ENCODE data around the gene CES5A. TPM values are rescaled to one million over a fixed set of nuclear protein-coding genes. Genes with fewer than 3 reads are reported as not detected.
"Not testable (repeated sequence)": the region's sequence is repeated elsewhere in the genome, so short reads cannot be mapped to it uniquely, and the experiment has no call there.

Gene CES5A
- total RNA-seq, 1 donor: not detected

DNA sequence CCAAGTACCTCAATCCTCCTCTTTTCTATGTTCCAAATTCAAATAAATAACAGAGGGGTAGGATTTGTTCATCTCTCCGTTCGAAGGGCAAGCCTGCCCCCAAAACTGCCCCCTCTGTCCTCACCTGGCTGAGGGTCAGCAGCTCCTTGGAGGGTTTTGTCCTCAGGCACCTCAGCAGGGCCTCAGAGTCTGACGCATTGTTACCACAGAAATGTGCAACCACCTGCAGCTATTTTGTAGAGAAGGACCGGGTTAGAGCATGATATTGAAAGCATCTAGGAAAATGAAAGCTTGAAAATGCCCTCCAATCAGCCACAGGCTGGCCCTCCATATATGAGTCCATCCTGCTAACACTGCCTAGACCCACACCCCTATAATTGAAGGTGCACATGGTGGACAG lies 13.9 kb downstream of the CES5A start:
- TF ChIP-seq, protein P1, sequence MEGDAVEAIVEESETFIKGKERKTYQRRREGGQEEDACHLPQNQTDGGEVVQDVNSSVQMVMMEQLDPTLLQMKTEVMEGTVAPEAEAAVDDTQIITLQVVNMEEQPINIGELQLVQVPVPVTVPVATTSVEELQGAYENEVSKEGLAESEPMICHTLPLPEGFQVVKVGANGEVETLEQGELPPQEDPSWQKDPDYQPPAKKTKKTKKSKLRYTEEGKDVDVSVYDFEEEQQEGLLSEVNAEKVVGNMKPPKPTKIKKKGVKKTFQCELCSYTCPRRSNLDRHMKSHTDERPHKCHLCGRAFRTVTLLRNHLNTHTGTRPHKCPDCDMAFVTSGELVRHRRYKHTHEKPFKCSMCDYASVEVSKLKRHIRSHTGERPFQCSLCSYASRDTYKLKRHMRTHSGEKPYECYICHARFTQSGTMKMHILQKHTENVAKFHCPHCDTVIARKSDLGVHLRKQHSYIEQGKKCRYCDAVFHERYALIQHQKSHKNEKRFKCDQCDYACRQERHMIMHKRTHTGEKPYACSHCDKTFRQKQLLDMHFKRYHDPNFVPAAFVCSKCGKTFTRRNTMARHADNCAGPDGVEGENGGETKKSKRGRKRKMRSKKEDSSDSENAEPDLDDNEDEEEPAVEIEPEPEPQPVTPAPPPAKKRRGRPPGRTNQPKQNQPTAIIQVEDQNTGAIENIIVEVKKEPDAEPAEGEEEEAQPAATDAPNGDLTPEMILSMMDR (IDR thresholded peaks at IDR 0.05; ENCODE audit: insufficient read depth, low read depth, low read length): no peak
- DNase-seq (ENCODE audit: low read depth): no peak

GRCh38 chr16:55857650-55858049 lies 17.5 kb downstream of the CES5A start:
- H3K4me3 ChIP-seq (ENCODE audit: low read depth, low read length); DNase-seq (ENCODE audit: low read depth): not testable (repeated sequence)

More for the DNA sequence above, 13.9 kb downstream of the CES5A start:
- H3K4me3 ChIP-seq (ENCODE audit: low read depth, low read length): no peak overlapping the region

DNA sequence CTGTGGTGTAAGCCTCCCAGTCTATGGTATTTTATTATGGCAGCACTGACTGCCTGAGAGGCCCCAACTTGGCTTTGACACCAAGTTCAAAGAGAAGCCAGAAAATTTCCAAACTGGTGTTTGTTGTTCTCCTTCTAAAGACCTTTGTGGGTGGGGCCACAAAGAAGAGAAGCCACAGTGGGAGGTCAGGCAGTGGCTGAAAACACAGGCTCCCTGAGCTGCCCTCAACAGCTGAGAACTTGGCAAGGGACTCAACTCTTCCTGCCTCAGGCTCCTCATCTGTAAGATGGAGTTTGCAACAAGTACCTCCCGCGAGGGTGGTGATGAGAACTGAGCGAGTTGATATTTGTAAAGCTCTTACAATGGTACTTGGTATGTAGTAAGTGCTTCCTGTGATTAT lies 18.2 kb downstream of the CES5A start:
- DNase-seq (ENCODE audit: low read depth): no peak

GRCh38 chr16:55853114-55853513 lies 22.1 kb downstream of the CES5A start:
- TF ChIP-seq, protein P1 (IDR thresholded peaks at IDR 0.05; ENCODE audit: insufficient read depth, low read depth, low read length): no peak
- H3K4me3 ChIP-seq (ENCODE audit: low read depth, low read length): no peak overlapping the region
- DNase-seq (ENCODE audit: low read depth): no peak

More for the DNA sequence above, 18.2 kb downstream of the CES5A start:
- no peak overlapping the region for H3K4me3 ChIP-seq (ENCODE audit: low read depth, low read length)
- TF ChIP-seq, protein P1 (IDR thresholded peaks at IDR 0.05; ENCODE audit: insufficient read depth, low read depth, low read length): no peak

- TF ChIP-seq, protein P1 (IDR thresholded peaks at IDR 0.05; ENCODE audit: insufficient read depth, low read depth, low read length): no peak
- no peak for DNase-seq (ENCODE audit: low read depth)
- no peak overlapping the region for H3K4me3 ChIP-seq (ENCODE audit: low read depth, low read length)
Measured at GRCh38 chr16:55849536-55849935, 25.6 kb downstream of the CES5A start.

- DNase-seq (ENCODE audit: low read depth): no peak
- no peak overlapping the region for H3K4me3 ChIP-seq (ENCODE audit: low read depth, low read length)
- TF ChIP-seq, protein P1 (IDR thresholded peaks at IDR 0.05; ENCODE audit: insufficient read depth, low read depth, low read length): no peak
Measured at GRCh38 chr16:55846598-55847346, 28.4 kb downstream of the CES5A start.

DNA sequence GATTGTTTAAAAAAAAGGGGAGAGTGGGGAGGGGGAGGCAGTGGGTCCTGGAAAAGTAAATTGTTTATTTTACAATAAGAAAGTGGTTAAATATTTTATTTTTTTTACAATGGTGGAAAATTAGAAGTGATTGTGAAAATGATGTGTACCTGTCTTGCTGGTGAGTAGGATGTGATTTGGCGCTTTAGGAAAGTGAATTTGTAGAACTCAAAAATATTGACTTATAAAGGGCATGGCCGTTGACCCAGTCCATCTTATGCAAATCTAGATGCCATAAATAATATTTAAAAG lies 32.1 kb downstream of the CES5A start:
- DNase-seq (ENCODE audit: low read depth): no peak
- TF ChIP-seq, protein P1 (IDR thresholded peaks at IDR 0.05; ENCODE audit: insufficient read depth, low read depth, low read length): no peak
- no peak overlapping the region for H3K4me3 ChIP-seq (ENCODE audit: low read depth, low read length)
